Measurements from ENCODE around the gene DLGAP1. TPM values are rescaled to one million over a fixed set of nuclear protein-coding genes. Genes with fewer than 3 reads are reported as not detected.

The DLGAP1 gene
- total RNA-seq, 1 experiment from 2014 or later = 23.2 TPM

GRCh38 chr18:3848316-3848715 is 606.8 kb downstream of the DLGAP1 start:
- no peak overlapping the region for H4K8ac ChIP-seq (replicated peaks; ENCODE audit: insufficient read length, low read depth, low read length)
- Mint-ChIP-seq H3K27me3 (ENCODE audit: low read depth) (no peaks in the 10 kb centered on the region; the same call in 1 of the 2 replicates), H3K27ac (no peak overlapping the region), H3K36me3 (ENCODE audit: insufficient read depth in 1 of 3, low read depth in 3 of 3) (peaks cover 0 to 5% (median 3%) of the 10 kb centered on the region in 3 experiments; a peak in 3 of 7 replicates), H3K9me3 (peaks cover 3 to 4% of the 10 kb centered on the region in 2 experiments), H3K4me3 (no peak overlapping the region), H3K4me1 (no peaks in the 10 kb centered on the region)
- no peak for TF ChIP-seq CTCF (conservative IDR thresholded peaks at IDR 0.05)
- H2BK15ac ChIP-seq (ENCODE audit: low read depth, low read length) = no peak overlapping the region
- H3T11ph ChIP-seq (ENCODE audit: low read length) = no peak overlapping the region
- no peak overlapping the region for H3K23ac ChIP-seq (ENCODE audit: insufficient read length, low read depth, low read length)
- H2BK20ac ChIP-seq (ENCODE audit: low read depth, low read length, poor library complexity, severe bottlenecking) = no peak overlapping the region
- no peaks in the 10 kb centered on the region for H3K27me3 ChIP-seq (ENCODE audit: insufficient read depth, low read length)
- no peak overlapping the region for H3K56ac ChIP-seq (ENCODE audit: insufficient read length, low read depth, low read length)
- H3K4me2 ChIP-seq (ENCODE audit: insufficient read depth, insufficient read length, low read length) = no peak overlapping the region
- no peak overlapping the region for H3K18ac ChIP-seq (ENCODE audit: insufficient read length, low read depth, low read length)
- no CpG with 5 or more reads among the region's 3 CpGs for WGBS (ENCODE audit: extremely low coverage, insufficient read length, low lambda C conversion rate)
- no peaks in the 10 kb centered on the region for H3K9me3 ChIP-seq (ENCODE audit: control insufficient read depth, low read depth, low read length)
- no peak overlapping the region for H2AFZ ChIP-seq (ENCODE audit: low read length)
- H2BK5ac ChIP-seq (ENCODE audit: insufficient read length, low read length) = no peak overlapping the region
- H2AK5ac ChIP-seq (ENCODE audit: insufficient read length, low read length) = no peak overlapping the region
- no peak overlapping the region for H4K5ac ChIP-seq (ENCODE audit: insufficient read length, low read depth, low read length)
- DNase-seq = no peak
- no peaks in the 10 kb centered on the region for H3K79me2 ChIP-seq (ENCODE audit: insufficient read depth, low read length)
- no peaks in the 10 kb centered on the region for H3K79me1 ChIP-seq (ENCODE audit: insufficient read depth, low read depth, low read length, poor library complexity, severe bottlenecking)
- no peak overlapping the region for H4K91ac ChIP-seq (ENCODE audit: insufficient read length, low read depth, low read length)
- no peak overlapping the region for H2BK120ac ChIP-seq (ENCODE audit: low read depth, low read length, poor library complexity, severe bottlenecking)
- no peak overlapping the region for H3K4ac ChIP-seq (ENCODE audit: low read depth, low read length)
- no peak overlapping the region for H2BK12ac ChIP-seq (ENCODE audit: insufficient read length, low read depth, low read length)
- no peak overlapping the region for H3K14ac ChIP-seq (ENCODE audit: insufficient read depth, low read length)
- no peak overlapping the region for H3K27ac ChIP-seq (ENCODE audit: insufficient read length, low read depth, low read length)
- no peaks in the 10 kb centered on the region for H3K23me2 ChIP-seq (ENCODE audit: insufficient read length, low read depth, low read length, poor library complexity, severe bottlenecking)
- H3K4me1 ChIP-seq (ENCODE audit: insufficient read depth, low read length) = no peaks in the 10 kb centered on the region
- no peak overlapping the region for H3K9ac ChIP-seq (ENCODE audit: extremely low read depth, insufficient read length, low read length)
- H4K20me1 ChIP-seq (ENCODE audit: control insufficient read depth, insufficient read depth, insufficient read length) = no peaks in the 10 kb centered on the region
